T47D (cell line): ENCODE results near the gene HYDIN.

Experiments used
- DNase-seq, 2 experiments: peaks; one replicate each; pipeline versions ENCODE4 v3.0.0 to v3.0.0-alpha.2; 2011 to 2012; ENCODE audit warnings: low read depth in 1 of 2, low spot score in 1 of 2
- JUND ChIP-seq: IDR thresholded peaks from 2 replicates; pipeline ENCODE4 v1.6.1; 2012; ENCODE audit warnings: low read depth
- in situ Hi-C: cut with HindIII; loops from 2 replicates; pipeline ENCODE4 v1.10.0; 2016; ENCODE audit warnings: low sequenced_read_pairs, low pct_unique_long_range_greater_than_20kb

Gene HYDIN

DNA sequence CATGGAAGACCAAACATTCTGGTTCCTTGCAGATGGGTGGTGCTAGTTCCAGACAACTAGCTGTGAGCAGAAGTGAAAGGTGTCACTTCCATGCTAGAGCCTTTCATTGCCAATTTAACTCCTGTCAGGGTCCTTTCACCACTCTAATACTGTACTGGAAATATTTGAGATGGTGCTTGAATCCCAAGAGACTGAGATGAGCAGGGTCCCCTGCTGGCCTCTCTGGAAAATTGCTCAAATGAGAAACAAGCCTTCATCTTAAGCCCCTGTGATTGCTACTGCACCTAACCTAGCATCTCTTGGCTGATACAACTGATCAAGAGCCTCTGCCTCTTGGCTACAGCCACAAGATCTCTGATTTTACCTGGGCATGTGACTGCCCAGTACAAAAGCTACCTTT is 422.2 kb downstream of the HYDIN start:
- no peak for DNase-seq
- no peak for TF ChIP-seq JUND
- in situ Hi-C loops: no loop called here

DNA sequence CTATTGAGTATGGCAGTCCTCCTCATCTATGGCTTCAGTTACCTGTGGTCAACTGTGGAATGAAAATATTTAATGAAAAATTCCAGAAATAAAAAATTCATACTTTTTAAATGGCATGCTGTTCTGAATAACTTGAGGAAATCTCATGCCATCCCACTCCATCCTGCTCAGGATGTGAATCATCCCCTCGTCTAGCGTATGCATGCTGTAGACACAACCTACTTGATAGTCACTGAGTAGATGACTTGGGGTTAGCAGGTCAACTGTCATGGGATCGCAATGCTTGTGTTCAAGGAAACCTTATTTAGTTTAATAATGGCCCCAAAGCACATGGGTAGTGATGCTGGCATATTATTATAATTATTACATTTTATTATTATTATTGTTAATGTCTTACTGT is 424.7 kb downstream of the HYDIN start:
- no peak for DNase-seq
- in situ Hi-C loops: no loop called here
- no peak for TF ChIP-seq JUND

DNA sequence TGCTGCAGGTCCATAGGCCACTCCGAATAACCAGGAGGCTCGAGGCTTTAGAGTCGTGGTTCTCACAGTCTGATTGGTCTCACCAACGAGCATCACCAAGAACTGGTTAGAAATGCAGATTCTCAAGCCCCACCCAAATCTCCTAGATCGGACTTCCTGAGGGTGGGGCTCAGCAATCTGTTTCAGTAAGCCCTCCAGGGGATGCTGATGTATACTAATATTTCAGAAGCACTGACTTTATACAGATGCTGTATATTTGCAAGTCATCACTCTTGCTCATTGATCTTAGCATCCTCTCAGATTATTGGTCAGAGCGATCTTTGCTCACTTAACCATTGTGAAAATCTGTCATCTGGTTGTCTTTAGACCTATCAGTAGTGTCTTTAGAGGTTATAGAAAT is 425.1 kb downstream of the HYDIN start:
- in situ Hi-C loops: no loop called here
- no peak for TF ChIP-seq JUND
- DNase-seq: no peak

DNA sequence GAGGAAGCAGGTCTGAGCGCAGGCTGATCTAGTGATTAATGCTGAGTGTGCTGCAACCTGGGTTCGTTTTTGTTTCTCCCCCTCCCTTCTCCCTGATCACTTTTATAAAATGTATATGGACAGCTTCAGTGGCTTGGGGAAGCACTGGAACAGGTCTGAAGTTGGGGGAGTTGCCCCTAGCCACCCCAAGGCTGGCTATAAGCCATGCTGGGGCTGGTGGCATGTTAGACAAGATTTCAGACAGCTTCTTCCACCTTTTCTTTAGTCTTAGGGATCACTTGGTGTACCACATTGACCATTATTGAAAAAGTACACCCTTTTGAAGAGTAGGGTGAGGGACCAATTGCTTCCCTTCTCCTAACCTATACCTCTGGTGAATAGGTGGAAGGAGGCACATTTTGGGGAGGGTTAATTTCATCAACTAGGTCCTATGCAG is 425.8 kb downstream of the HYDIN start:
- no peak for DNase-seq
- in situ Hi-C loops: no loop called here
- no peak for TF ChIP-seq JUND

DNA sequence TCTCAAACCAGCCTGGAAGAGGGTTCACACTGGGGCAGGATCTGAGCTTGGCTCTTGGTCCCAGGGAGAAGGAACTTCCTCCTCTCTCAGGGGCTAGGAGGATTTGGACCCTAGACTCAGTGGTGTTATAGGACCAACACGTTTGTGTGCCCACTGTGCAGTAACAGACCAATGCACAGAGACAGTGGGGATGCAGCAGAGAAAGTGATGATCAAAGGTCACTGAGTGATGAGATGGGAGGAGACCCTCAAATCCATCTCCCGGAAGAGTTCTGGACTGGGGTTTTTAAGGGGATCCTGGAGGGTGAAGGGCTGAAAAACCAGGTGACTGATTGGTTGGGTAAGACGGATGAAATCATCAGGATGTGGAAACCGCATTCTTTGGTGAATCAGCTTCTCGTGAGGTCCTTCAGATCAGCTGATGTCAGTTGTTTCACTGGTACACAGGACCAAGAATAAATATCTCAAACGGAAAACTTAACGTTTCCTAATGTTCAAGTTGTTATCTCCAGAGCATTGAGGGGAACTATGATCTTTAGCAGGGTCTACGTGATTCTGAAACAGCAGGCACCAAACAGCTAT is 426.3 kb downstream of the HYDIN start:
- TF ChIP-seq JUND: no peak
- in situ Hi-C loops: no loop called here
- DNase-seq: no peak

DNA sequence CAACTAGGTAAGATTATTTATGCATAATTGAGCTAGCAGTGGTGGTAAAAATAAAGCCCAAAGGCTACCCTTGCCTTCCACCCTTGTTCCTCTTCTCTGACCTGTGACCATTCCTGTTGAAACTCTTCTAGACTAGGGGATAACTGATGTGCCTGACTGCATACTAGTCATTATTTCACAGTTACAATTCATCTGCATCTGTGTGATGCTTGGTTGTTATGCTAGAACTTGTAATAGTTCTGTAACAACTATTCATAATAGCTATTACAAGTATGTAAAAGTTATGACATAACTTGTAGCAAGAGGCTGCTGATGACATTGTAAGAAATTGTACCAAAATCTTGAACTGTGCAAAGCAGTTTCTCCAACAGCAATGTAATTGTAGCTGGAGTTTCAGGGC is 427.2 kb downstream of the HYDIN start:
- no peak for TF ChIP-seq JUND
- in situ Hi-C loops: no loop called here
- DNase-seq: no peak

DNA sequence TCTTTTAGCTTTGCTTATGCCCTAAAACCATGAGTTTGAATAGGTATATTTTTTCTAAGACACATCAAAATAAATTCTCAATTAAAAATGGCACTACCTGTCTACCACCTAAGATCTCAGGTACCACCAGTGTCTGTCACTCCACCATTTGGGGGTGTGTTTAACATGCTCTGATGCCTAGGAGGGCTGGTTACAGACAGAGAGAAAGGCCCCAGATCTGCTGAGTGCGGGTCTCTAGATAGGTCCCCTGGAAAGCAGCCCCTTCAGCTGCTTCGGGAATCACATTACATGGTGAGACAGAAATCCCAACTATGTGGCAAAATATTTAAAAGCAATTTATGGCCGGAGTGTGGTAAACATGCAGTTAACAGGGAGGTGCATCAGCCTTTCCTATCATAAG is 428.9 kb downstream of the HYDIN start:
- in situ Hi-C loops: no loop called here
- no peak for DNase-seq
- TF ChIP-seq JUND: no peak

DNA sequence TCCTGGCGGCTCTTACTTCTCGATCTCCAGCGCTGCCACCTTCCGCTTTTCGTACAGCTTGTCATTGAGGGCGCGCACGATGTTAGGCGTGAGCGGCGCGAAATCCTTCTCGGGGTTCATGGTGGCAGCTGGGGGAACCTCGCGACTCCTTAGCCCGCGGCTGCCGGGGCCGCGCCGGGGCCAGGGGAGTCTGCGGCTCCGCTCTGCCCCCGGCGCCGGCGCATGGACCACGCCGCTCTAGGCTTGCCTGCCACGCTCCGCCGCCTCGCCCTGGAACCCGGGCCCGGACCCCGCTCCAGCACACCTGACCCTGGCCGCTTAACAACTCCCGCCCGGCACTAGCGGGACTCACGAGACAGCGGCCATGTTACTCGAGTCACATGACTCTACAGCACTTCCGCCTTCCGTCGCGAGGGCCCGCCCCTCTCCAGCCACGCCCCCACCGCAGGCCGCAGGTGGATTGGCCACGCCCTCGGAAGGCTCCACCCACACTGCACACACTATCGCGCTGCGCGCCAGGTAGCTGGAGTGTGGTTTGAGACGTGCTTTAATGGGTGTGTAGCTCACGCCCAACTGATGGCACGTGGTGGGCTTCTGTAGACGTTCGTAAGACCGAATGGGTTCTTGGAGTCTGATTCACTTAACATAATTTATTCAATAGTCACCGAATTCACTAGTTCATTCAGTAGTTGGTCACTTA is 429.6 kb downstream of the HYDIN start, which contains the start of gene VAC14:
Gene VAC14 (minus strand): TSS at position 378 of the 700 bp plus-strand sequence. CDS start 258 bp downstream, at position 120.
- no peak for TF ChIP-seq JUND
- in situ Hi-C loops: no loop called here
- peak; percentile 92 to 94 for DNase-seq

DNA sequence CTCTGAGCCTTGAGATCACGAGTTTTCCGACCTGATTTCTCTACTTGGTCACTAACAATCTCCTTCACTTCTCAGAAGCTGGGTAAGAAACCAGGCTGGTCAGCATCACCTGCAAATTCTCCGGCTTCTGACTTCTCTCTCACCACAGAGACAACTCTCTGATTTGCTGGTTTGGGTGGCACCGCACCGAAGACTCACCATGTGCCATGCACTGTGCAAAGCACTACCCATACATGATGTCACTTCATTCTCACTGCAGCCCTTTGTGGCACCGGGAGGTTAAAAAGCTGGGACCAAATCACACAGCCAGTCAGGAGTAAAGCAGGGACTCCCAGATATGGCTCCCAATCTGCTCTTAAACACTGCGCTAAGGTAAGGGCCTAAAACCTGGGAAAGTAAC is 430.2 kb downstream of the HYDIN start:
- DNase-seq: no peak
- in situ Hi-C loops: no loop called here
- no peak for TF ChIP-seq JUND

DNA sequence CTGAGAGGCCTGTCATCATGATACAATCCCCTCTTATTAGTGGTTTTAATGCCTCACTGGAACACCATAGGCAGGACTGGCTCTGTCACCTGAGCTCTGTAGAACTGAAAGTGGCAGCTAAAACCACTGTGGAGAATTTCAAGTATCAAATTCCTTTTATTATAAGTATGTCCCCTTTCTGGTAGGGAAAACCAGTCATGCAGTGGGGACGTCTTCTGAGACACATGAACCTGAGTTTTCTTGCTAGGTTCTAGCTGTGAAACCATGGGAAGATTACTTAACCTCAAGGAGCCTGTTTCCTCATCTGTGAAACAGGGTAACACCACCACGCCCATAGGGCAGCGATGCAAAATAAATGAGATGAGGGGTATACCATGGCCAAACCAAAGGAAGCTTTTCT is 434.2 kb downstream of the HYDIN start:
- DNase-seq: no peak
- no peak for TF ChIP-seq JUND
- in situ Hi-C loops: no loop called here

DNA sequence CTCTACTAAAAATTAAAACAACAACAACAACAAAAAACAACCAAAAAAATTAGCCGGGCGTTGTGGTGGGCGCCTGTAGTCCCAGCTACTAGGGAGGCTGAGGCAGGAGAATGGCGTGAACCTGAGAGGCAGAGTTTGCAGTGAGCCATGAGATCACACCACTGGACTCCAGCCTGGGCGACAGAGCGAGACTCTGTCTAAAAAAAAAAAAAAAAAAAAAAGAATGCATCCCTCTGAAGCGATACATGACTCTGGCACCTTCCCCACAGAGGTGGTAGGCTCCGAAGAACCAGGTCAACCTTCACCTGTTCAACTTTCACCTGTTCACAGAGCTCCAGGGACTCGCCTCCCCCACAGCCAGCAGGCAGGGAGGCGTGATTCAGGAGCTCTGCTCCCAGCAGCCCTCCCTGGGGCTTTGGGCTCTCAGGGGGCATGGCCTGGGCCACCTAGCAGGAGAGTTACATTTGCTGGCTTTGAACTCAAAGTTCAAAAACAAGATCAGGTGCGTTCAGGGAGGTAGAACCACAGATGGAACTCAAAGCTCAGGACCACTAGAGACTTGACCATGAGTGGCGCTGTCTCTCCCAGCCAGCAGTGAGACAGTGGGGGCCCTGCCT is 435.1 kb downstream of the HYDIN start:
- no peak for DNase-seq
- TF ChIP-seq JUND: no peak
- in situ Hi-C loops: no loop called here

DNA sequence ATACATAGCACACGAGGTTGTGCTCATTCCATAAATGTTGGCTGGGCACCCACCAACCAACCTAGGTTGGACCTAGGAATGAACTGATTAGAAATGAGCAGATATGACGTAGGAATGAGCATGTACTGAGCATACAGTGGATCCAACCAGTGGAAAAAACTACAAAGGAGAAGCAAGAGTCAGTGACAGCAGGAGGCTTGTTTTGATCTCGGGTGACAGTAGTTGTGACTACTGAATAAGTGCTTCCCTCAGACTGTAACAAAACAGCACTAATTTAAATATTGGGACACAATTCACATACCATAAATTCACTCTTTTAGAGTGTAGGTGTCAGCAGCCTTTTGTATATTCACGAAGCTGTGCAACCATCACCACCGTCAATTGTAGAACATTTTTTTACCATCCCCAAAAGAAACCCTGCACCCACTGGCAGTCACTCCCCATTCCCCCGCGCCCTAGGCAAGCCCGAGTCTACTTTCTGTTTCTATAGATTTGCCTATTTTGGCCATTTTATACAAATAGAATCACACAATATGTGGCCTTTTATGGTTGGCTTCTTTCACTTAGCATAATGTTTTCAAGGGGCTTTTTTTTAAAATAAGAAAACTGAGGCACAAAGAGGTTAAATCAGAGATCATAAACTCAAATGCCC is 436.5 kb downstream of the HYDIN start:
- no peak for TF ChIP-seq JUND
- in situ Hi-C loops: no loop called here

DNA sequence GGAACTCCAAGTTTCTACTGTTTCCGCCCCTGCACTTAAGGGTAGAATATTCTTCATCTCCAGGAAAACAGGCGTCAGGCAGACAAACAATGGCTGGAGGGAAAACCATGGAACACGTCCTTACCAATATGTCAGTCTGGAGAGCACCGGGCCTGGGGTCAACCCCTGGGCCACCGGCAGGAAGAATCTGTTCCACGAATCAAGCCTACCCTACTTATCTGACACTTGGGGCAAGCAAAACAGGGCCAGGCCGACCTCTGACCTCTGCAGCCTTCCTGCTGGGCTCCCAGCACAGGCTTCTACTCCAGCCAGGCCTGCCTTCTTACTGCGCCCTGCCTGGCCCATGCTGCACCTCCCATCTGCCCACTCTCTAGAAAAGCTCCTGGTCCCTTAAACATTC is 439.7 kb downstream of the HYDIN start:
- in situ Hi-C loops: no loop called here
- TF ChIP-seq JUND: no peak
- DNase-seq: no peak

More for the DNA sequence above, 436.5 kb downstream of the HYDIN start:
- no peak for DNase-seq
